ENCODE results near the gene CNPY2.
A peak's percentile ranks its signal among the peaks of the same experiment; 100 is the strongest.
"Not testable (repeated sequence)": the region's sequence is repeated elsewhere in the genome, so short reads cannot be mapped to it uniquely, and the experiment has no call there.

CNPY2 gene

DNA sequence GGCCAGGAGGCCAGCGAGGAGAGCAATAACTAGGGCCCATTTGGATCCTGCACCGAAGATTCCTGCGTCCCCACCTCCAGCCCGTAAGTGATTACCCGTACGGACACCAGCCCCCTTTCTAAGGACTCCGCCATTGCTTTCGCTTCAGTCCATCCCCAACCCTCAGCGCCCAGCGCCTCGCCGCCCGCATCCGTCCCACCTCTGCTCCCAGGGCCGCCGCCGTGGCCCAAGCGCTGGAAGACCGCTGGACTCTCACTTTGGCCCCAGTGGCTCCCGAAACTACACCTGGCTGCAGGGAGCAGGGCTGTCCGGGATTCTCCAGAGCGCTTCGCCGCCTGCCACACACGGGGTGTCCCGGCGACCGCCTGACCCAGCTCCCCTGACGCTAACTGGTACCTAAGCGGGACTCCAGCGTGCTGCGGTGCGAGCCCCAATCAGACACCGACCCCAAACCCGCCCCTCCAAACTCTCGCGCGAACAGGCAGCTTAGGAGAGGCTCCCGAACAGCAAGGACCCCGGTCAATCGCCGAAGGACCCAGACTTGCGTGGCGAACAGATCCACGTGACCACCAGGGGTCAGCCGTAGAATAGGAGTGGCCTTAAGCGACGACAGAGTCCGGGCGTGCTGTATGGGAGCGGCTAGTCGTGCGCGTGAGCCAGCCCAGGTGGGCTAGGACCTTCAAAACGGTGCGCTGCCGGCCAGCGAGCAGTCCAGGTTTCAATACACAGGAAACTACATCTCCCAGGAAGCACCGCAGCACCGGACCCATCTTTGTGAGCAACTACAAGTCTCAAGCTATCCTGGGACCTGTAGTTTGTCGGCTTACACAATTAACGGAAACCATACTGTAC lies at the start of gene CNPY2:
TSS of gene CNPY2 (minus strand) at position 367 of the 852 bp plus-strand sequence. CDS start 771 bp downstream, outside the sequence.
- Histone ChIP-seq H3K9me3 (ENCODE audit: insufficient read depth, low read depth, low read length) (no peaks in the 10 kb centered on the region), H3K27me3 (ENCODE audit: insufficient read depth, low read length) (no peaks in the 10 kb centered on the region), H3K4me1 (ENCODE audit: insufficient read depth, low read length) (peaks cover 7% of the 10 kb centered on the region), H3K36me3 (ENCODE audit: insufficient read depth, low read depth, low read length) (peaks cover 43% of the 10 kb centered on the region), H3K4me3 (ENCODE audit: low read length) (peak within 1 kb of the TSS; percentile 96), H3K27ac (ENCODE audit: low read length) (peak within 1 kb of the TSS; percentile 65), H3K9ac (ENCODE audit: low read depth, low read length) (peak within 1 kb of the TSS; percentile 99)

- Histone ChIP-seq H3K4me1 (ENCODE audit: insufficient read depth, low read length) (no peaks in the 10 kb centered on the region), H3K27ac (ENCODE audit: low read length) (no peak within 1 kb of the TSS), H3K9me3 (ENCODE audit: insufficient read depth, low read depth, low read length) (no peaks in the 10 kb centered on the region), H3K4me3 (ENCODE audit: low read length) (no peak within 1 kb of the TSS), H3K27me3 (ENCODE audit: insufficient read depth, low read length) (peaks cover 13% of the 10 kb centered on the region), H3K36me3 (ENCODE audit: insufficient read depth, low read depth, low read length) (no peaks in the 10 kb centered on the region), H3K9ac (ENCODE audit: low read depth, low read length) (no peak within 1 kb of the TSS)
These were observed 46.6 kb upstream of the CNPY2 start, which contains the start of gene APOF for GRCh38 chr12:56362130-56363059. TSS of gene APOF (minus strand) at chr12:56362857. CDS start at chr12:56362745, 112 bp downstream.

- Histone ChIP-seq H3K36me3 (ENCODE audit: insufficient read depth, low read depth, low read length) (no peaks in the 10 kb centered on the region; the same call in 1 of the 2 replicates), H3K4me3 (ENCODE audit: low read length) (no peak overlapping the region), H3K9ac (ENCODE audit: low read depth, low read length) (no peak overlapping the region), H3K4me1 (ENCODE audit: insufficient read depth, low read length) (no peaks in the 10 kb centered on the region), H3K27me3 (ENCODE audit: insufficient read depth, low read length) (peaks cover 13% of the 10 kb centered on the region), H3K9me3 (ENCODE audit: insufficient read depth, low read depth, low read length) (no peaks in the 10 kb centered on the region), H3K27ac (ENCODE audit: low read length) (no peak overlapping the region)
These were observed 45.8 kb upstream of the CNPY2 start for GRCh38 chr12:56361487-56362129.

DNA sequence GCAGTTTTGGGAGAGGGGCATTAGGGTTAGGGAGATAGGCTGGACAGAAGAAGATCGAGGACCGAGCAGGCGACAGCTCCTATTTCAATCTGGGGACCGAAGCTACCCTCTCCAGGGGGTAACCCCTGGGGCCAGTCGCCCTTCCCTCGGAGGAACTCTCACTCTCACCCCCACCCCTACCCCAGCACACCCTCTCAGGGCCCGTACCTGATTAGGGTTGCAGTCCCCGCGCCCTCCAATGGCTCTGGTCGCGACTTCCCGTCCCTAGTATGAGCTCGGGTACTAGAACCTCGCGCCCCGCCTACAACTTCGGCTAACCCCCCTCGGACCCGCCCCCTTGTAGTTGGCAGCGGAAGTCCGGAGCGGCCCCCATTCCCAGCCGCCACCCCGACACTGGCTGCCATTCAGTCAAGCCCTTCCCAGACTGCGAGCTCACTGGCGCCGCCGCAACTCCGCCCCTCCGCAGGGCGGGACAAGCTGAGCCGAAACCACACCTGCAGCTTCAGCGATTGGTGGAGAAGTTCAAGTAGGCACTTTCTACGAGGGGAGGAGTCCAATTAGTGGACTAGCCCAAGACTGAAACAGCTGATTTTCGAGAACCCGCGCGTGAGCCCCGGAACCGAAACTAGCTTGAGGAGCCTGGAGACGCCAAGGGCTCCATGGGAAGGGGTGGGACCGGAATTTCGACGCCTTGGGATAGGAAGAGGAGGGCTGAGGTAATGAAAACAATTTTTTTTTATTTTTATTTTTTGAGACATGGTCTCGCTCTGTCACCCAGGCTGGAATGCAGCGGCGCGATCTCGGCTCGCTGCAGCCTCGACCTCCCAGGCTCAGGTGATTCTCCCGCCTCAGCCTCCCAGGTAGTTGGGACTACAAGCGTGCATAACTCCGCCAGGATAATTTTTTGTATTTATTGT lies 44.3 kb upstream of the CNPY2 start, which contains the start of gene STAT2:
TSS of gene STAT2 (minus strand) at position 257 of the 917 bp plus-strand sequence. CDS start 3,536 bp downstream, outside the sequence.
- H3K4me3 ChIP-seq (ENCODE audit: low read length) = peak within 1 kb of the TSS; percentile 84

DNA sequence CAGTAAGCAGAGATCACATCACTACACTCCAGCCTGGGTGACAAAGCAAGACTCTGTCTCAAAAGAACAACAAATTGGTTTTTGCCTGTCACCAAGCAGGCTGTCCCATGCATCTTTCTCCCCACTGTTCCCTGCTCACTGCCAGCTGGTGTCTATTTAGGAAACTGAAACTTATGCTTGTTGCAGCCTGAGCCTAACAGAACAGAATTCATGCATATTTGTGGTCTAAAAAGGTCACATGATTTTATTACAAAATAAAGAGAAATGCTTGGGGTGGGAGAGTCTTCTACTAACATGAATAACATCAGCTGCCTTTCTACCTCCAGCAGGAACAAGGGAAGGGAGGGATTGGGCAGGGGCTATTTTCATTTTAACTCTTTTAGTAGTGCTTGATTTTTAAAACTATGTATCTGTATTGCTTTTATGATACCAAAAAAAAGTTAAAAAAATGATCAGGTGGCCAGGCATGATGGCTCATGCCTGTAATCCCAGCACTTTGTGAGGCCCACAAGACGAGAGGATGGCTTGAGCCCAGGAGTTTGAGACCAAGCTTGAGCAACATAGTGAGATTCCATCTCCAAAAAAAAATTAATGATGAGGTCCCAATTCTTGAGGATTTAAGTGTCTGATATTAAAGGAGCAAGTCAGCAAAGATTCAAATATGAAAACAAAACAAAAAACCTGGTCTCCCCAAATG lies 43.2 kb upstream of the CNPY2 start:
- H3K4me3 ChIP-seq (ENCODE audit: low read length) = peak overlapping the region; percentile 76
- H3K27me3 ChIP-seq (ENCODE audit: insufficient read depth, low read length) = peaks cover 12% of the 10 kb centered on the region
- H3K9ac ChIP-seq (ENCODE audit: low read depth, low read length) = peak overlapping the region; percentile 86
- H3K27ac ChIP-seq (ENCODE audit: low read length) = no peak overlapping the region
- no peaks in the 10 kb centered on the region for H3K9me3 ChIP-seq (ENCODE audit: insufficient read depth, low read depth, low read length)
- peaks cover 24% of the 10 kb centered on the region for H3K36me3 ChIP-seq (ENCODE audit: insufficient read depth, low read depth, low read length)
- no peaks in the 10 kb centered on the region for H3K4me1 ChIP-seq (ENCODE audit: insufficient read depth, low read length)

More for the DNA sequence above, 44.3 kb upstream of the CNPY2 start, which contains the start of gene STAT2:
- Histone ChIP-seq H3K9ac (ENCODE audit: low read depth, low read length) (peak within 1 kb of the TSS; percentile 86), H3K27ac (ENCODE audit: low read length) (peak within 1 kb of the TSS; percentile 70), H3K4me1 (ENCODE audit: insufficient read depth, low read length) (no peaks in the 10 kb centered on the region), H3K9me3 (ENCODE audit: insufficient read depth, low read depth, low read length) (no peaks in the 10 kb centered on the region), H3K36me3 (ENCODE audit: insufficient read depth, low read depth, low read length) (peaks cover 13% of the 10 kb centered on the region), H3K27me3 (ENCODE audit: insufficient read depth, low read length) (peaks cover 13% of the 10 kb centered on the region)

DNA sequence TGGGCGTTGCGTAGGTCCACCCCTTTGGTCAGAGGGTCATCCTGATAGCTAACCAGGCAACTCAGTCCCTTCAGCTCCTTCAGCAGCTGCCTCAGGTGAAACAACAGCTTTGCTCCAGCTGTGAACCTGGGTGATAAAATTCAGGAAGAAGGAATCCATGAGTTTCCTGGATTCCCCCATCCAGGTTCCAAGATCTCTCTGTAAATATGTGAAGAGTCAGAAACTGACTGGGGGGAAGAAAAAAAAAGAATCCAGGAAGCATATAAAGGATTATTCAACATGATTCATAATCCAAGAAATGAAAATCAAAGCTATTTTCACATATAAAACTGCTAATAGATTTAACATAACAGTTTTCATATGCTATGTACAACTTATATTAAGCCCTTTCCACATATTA lies 35.5 kb upstream of the CNPY2 start:
- Histone ChIP-seq H3K9ac (ENCODE audit: low read depth, low read length) (no peak overlapping the region), H3K27ac (ENCODE audit: low read length) (no peak overlapping the region), H3K27me3 (ENCODE audit: insufficient read depth, low read length) (no peaks in the 10 kb centered on the region), H3K9me3 (ENCODE audit: insufficient read depth, low read depth, low read length) (no peaks in the 10 kb centered on the region), H3K4me3 (ENCODE audit: low read length) (no peak overlapping the region), H3K4me1 (ENCODE audit: insufficient read depth, low read length) (no peaks in the 10 kb centered on the region), H3K36me3 (ENCODE audit: insufficient read depth, low read depth, low read length) (peaks cover 79% of the 10 kb centered on the region)

- Histone ChIP-seq H3K9ac (ENCODE audit: low read depth, low read length) (no peak overlapping the region), H3K9me3 (ENCODE audit: insufficient read depth, low read depth, low read length) (no peaks in the 10 kb centered on the region), H3K27ac (ENCODE audit: low read length) (no peak overlapping the region), H3K4me1 (ENCODE audit: insufficient read depth, low read length) (no peaks in the 10 kb centered on the region), H3K36me3 (ENCODE audit: insufficient read depth, low read depth, low read length) (peaks cover 79% of the 10 kb centered on the region), H3K4me3 (ENCODE audit: low read length) (no peak overlapping the region), H3K27me3 (ENCODE audit: insufficient read depth, low read length) (no peaks in the 10 kb centered on the region)
These were observed 34.9 kb upstream of the CNPY2 start for GRCh38 chr12:56350662-56351061.

- Histone ChIP-seq H3K36me3 (ENCODE audit: insufficient read depth, low read depth, low read length) (peaks cover 71% of the 10 kb centered on the region), H3K9ac (ENCODE audit: low read depth, low read length) (no peak overlapping the region), H3K4me1 (ENCODE audit: insufficient read depth, low read length) (no peaks in the 10 kb centered on the region), H3K27ac (ENCODE audit: low read length) (no peak overlapping the region), H3K27me3 (ENCODE audit: insufficient read depth, low read length) (no peaks in the 10 kb centered on the region), H3K9me3 (ENCODE audit: insufficient read depth, low read depth, low read length) (no peaks in the 10 kb centered on the region), H3K4me3 (ENCODE audit: low read length) (no peak overlapping the region)
These were observed 33.0 kb upstream of the CNPY2 start for GRCh38 chr12:56348776-56349175.

DNA sequence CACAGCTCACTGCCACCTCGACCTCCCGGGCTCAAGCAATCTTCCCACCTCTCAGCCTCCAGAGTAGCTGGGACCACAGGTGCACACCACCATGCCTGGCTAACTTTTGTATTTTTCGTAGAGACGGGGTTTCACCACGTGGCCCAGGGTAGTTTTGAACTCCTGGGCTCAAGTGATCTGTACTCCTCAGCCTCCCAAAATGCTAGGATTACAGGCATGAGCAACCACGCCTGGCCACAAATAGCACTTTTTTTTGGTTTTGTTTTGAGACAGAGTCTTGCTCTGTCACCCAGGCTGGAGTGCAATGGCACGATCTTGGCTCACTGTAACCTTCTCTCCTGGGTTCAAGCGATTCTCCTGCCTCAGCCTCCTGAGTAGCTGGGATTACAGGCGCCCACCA lies 31.5 kb upstream of the CNPY2 start:
- not testable (repeated sequence) for H3K27me3 ChIP-seq (ENCODE audit: insufficient read depth, low read length); H3K9ac ChIP-seq (ENCODE audit: low read depth, low read length); H3K4me3 ChIP-seq (ENCODE audit: low read length); H3K9me3 ChIP-seq (ENCODE audit: insufficient read depth, low read depth, low read length); H3K4me1 ChIP-seq (ENCODE audit: insufficient read depth, low read length); H3K27ac ChIP-seq (ENCODE audit: low read length)
- peaks cover 71% of the 10 kb centered on the region for H3K36me3 ChIP-seq (ENCODE audit: insufficient read depth, low read depth, low read length)

GRCh38 chr12:56346675-56347074 lies 30.9 kb upstream of the CNPY2 start:
- no peaks in the 10 kb centered on the region for H3K9me3 ChIP-seq (ENCODE audit: insufficient read depth, low read depth, low read length)
- no peak overlapping the region for H3K4me3 ChIP-seq (ENCODE audit: low read length)
- H3K4me1 ChIP-seq (ENCODE audit: insufficient read depth, low read length) = no peaks in the 10 kb centered on the region
- no peak overlapping the region for H3K27ac ChIP-seq (ENCODE audit: low read length)
- peaks cover 69% of the 10 kb centered on the region for H3K36me3 ChIP-seq (ENCODE audit: insufficient read depth, low read depth, low read length)
- no peaks in the 10 kb centered on the region for H3K27me3 ChIP-seq (ENCODE audit: insufficient read depth, low read length)
- no peak overlapping the region for H3K9ac ChIP-seq (ENCODE audit: low read depth, low read length)

Measured in iPS-20b (cell line).